Erythroblast (primary cell): ENCODE data around the gene C2orf72.
"Not testable (repeated sequence)": the region's sequence is repeated elsewhere in the genome, so short reads cannot be mapped to it uniquely, and the experiment has no call there.

Experiments
- GATA1 ChIP-seq: IDR thresholded peaks from 2 replicates; pipeline ENCODE4 v1.6.1; 2011; ENCODE audit warnings: low read depth, mild to moderate bottlenecking, control low read depth, low read length, moderate library complexity
- POLR2A ChIP-seq: IDR thresholded peaks from 2 replicates; pipeline ENCODE4 v1.6.1; 2011; ENCODE audit warnings: mild to moderate bottlenecking, low read length

- not testable (repeated sequence) for TF ChIP-seq POLR2A, GATA1
Measured at GRCh38 chr2:231004930-231005329, 32.4 kb upstream of the C2orf72 start.
